ENCODE data around the gene KCNIP1. TPM values are rescaled to one million over a fixed set of nuclear protein-coding genes. Genes with fewer than 3 reads are reported as not detected.
A peak's percentile ranks its signal among the peaks of the same experiment; 100 is the strongest.

Gene KCNIP1
- total and polyA plus RNA-seq, 4 donors = 31.2 to 165 (median 111) TPM

- H3K4me3 ChIP-seq (ENCODE audit: low read depth, low read length) = no peak overlapping the region
- H3K4me1 ChIP-seq (ENCODE audit: control insufficient read depth, insufficient read depth, low read length) = peaks cover 45% of the 10 kb centered on the region
- peak in 1 of 6 donors; percentile 58 for DNase-seq (ENCODE audit: low read depth in 4 of 6, low spot score in 6 of 6)
- H3K27ac ChIP-seq (ENCODE audit: low read depth, low read length) = peak overlapping the region; percentile 76
- no peaks in the 10 kb centered on the region for H3K27me3 ChIP-seq (ENCODE audit: control insufficient read depth, insufficient read depth, low read length)
- H3K9me3 ChIP-seq (ENCODE audit: control insufficient read depth, insufficient read depth, low read length) = no peaks in the 10 kb centered on the region
- no peaks in the 10 kb centered on the region for H3K36me3 ChIP-seq (ENCODE audit: control insufficient read depth, insufficient read depth, low read length)
- 63% methylated on average over 7 of the region's 12 CpGs for WGBS (ENCODE audit: insufficient coverage)
Observed at GRCh38 chr5:170563824-170564567, 60.2 kb downstream of the KCNIP1 start.

DNA sequence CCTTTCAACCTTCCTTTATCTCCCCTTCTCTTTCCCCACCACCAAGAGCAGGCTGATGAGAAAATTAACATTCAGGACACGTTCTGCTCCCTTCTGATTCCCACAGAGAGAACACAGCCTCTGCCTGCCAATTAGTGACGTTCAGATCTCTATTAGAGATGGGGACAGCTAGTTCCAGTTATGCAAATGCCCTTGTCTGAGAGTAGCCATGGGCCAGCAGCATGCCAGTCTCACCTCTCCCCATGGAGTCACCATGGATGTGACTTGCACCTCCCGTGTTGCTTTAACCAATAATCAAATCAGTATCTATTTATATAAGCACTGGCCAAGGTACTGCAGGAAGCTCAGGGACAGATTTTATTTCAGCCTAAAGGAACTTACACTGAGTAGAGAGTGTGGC, 61.3 kb downstream of the KCNIP1 start:
- H3K27me3 ChIP-seq (ENCODE audit: control insufficient read depth, insufficient read depth, low read length) = no peaks in the 10 kb centered on the region
- 31% methylated on average over 3 of the region's 3 CpGs for WGBS (ENCODE audit: insufficient coverage)
- H3K9me3 ChIP-seq (ENCODE audit: control insufficient read depth, insufficient read depth, low read length) = no peaks in the 10 kb centered on the region
- peak overlapping the region; percentile 76 for H3K27ac ChIP-seq (ENCODE audit: low read depth, low read length)
- H3K4me1 ChIP-seq (ENCODE audit: control insufficient read depth, insufficient read depth, low read length) = peaks cover 46% of the 10 kb centered on the region
- no peak overlapping the region for H3K4me3 ChIP-seq (ENCODE audit: low read depth, low read length)
- DNase-seq (ENCODE audit: low read depth in 4 of 6, low spot score in 6 of 6) = peak; percentile 89 to 98 (median 94)
- H3K36me3 ChIP-seq (ENCODE audit: control insufficient read depth, insufficient read depth, low read length) = no peaks in the 10 kb centered on the region

DNA sequence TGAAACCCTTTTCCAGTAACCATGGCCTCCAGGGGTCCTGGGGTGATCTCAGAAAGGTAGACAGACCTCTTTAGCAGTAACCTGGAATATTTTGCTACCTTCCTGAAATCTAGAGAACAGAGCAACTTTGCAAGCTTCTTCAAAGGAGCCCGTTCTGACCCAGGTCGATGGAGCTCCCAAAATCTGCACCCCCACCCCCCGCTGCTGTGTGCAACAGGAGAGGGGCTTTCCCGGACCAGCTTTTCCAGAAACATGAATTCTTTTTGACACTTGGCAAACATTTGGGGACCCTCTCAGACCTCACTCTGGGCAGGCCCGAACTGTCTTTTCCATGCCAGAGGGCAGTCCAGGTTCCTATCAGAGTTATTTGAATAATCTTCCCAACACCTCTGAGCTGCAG, 65.3 kb downstream of the KCNIP1 start:
- Histone ChIP-seq H3K4me1 (ENCODE audit: control insufficient read depth, insufficient read depth, low read length) (peaks cover 45% of the 10 kb centered on the region), H3K27ac (ENCODE audit: low read depth, low read length) (no peak overlapping the region), H3K4me3 (ENCODE audit: low read depth, low read length) (no peak overlapping the region), H3K36me3 (ENCODE audit: control insufficient read depth, insufficient read depth, low read length) (no peaks in the 10 kb centered on the region), H3K27me3 (ENCODE audit: control insufficient read depth, insufficient read depth, low read length) (no peaks in the 10 kb centered on the region), H3K9me3 (ENCODE audit: control insufficient read depth, insufficient read depth, low read length) (no peaks in the 10 kb centered on the region)
- DNase-seq (ENCODE audit: low read depth in 4 of 6, low spot score in 6 of 6) = no peak
- WGBS (ENCODE audit: insufficient coverage) = 87% methylated on average over 5 of the region's 5 CpGs

GRCh38 chr5:170570476-170570875, 66.7 kb downstream of the KCNIP1 start:
- WGBS (ENCODE audit: insufficient coverage) = 13% methylated on average over 7 of the region's 8 CpGs
- peak in 1 of 6 donors; percentile 73 for DNase-seq (ENCODE audit: low read depth in 4 of 6, low spot score in 6 of 6)

DNA sequence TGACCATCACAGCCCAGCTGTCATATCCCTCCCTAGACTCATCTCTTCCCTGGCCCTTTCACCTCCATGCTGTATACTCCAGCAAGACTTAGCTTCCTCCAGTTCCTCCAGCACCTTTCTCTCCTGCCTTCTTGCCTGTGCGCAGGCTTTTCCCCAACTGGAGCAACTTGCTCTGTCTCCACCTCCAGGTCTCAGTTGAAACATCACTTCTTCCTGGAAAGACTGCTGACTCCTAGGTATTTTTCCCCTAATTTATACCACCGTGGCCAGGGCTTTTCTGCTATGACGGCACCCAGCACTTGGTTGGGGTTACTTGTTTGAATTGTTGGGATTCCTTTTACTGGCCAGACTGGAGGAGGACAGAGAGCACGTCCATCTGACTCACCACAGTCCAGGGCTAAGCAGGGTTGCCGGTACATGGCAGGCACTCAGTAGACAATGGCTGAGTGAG, 67.5 kb downstream of the KCNIP1 start:
- no peak overlapping the region for H3K4me3 ChIP-seq (ENCODE audit: low read depth, low read length)
- H3K27ac ChIP-seq (ENCODE audit: low read depth, low read length) = no peak overlapping the region
- H3K27me3 ChIP-seq (ENCODE audit: control insufficient read depth, insufficient read depth, low read length) = no peaks in the 10 kb centered on the region
- no peaks in the 10 kb centered on the region for H3K9me3 ChIP-seq (ENCODE audit: control insufficient read depth, insufficient read depth, low read length)
- H3K36me3 ChIP-seq (ENCODE audit: control insufficient read depth, insufficient read depth, low read length) = no peaks in the 10 kb centered on the region
- WGBS (ENCODE audit: insufficient coverage) = 63% methylated on average over 3 of the region's 5 CpGs
- H3K4me1 ChIP-seq (ENCODE audit: control insufficient read depth, insufficient read depth, low read length) = peaks cover 39% of the 10 kb centered on the region
- peak in 1 of 6 donors; percentile 60 for DNase-seq (ENCODE audit: low read depth in 4 of 6, low spot score in 6 of 6)

More at GRCh38 chr5:170570476-170570875, 66.7 kb downstream of the KCNIP1 start:
- H3K9me3 ChIP-seq (ENCODE audit: control insufficient read depth, insufficient read depth, low read length) = no peaks in the 10 kb centered on the region
- peaks cover 45% of the 10 kb centered on the region for H3K4me1 ChIP-seq (ENCODE audit: control insufficient read depth, insufficient read depth, low read length)
- no peak overlapping the region for H3K27ac ChIP-seq (ENCODE audit: low read depth, low read length)
- no peaks in the 10 kb centered on the region for H3K27me3 ChIP-seq (ENCODE audit: control insufficient read depth, insufficient read depth, low read length)
- no peaks in the 10 kb centered on the region for H3K36me3 ChIP-seq (ENCODE audit: control insufficient read depth, insufficient read depth, low read length)
- H3K4me3 ChIP-seq (ENCODE audit: low read depth, low read length) = no peak overlapping the region

- Histone ChIP-seq H3K9me3 (ENCODE audit: control insufficient read depth, insufficient read depth, low read length) (no peaks in the 10 kb centered on the region), H3K36me3 (ENCODE audit: control insufficient read depth, insufficient read depth, low read length) (no peaks in the 10 kb centered on the region), H3K4me1 (ENCODE audit: control insufficient read depth, insufficient read depth, low read length) (peaks cover 42% of the 10 kb centered on the region), H3K27me3 (ENCODE audit: control insufficient read depth, insufficient read depth, low read length) (no peaks in the 10 kb centered on the region), H3K27ac (ENCODE audit: low read depth, low read length) (peak overlapping the region; percentile 1), H3K4me3 (ENCODE audit: low read depth, low read length) (no peak overlapping the region)
- WGBS (ENCODE audit: insufficient coverage) = 46% methylated on average over 12 of the region's 16 CpGs
- peak in 1 of 6 donors; percentile 65 for DNase-seq (ENCODE audit: low read depth in 4 of 6, low spot score in 6 of 6)
Observed at GRCh38 chr5:170571875-170572852, 68.3 kb downstream of the KCNIP1 start.

DNA sequence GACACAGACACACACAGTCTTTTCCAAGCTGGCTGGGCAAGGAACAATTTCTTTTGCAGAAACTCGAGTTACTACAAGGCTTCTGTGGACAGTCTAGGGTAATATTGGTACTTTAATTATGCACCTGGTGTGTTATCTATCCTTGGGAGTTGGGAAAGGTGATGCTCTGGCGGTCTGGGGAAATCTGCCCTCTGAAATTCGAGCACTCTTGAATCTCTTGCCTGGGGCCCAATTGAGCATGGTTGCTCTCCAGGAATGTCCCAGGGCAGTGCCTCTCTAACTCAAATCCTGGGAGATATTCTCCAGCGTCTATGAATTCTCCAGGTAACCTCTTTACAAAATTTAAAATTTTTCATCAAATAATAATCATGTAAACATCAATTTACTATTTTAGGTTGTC, 69.3 kb downstream of the KCNIP1 start:
- Histone ChIP-seq H3K36me3 (ENCODE audit: control insufficient read depth, insufficient read depth, low read length) (no peaks in the 10 kb centered on the region), H3K27me3 (ENCODE audit: control insufficient read depth, insufficient read depth, low read length) (no peaks in the 10 kb centered on the region), H3K4me1 (ENCODE audit: control insufficient read depth, insufficient read depth, low read length) (peaks cover 42% of the 10 kb centered on the region), H3K27ac (ENCODE audit: low read depth, low read length) (no peak overlapping the region), H3K4me3 (ENCODE audit: low read depth, low read length) (no peak overlapping the region), H3K9me3 (ENCODE audit: control insufficient read depth, insufficient read depth, low read length) (no peaks in the 10 kb centered on the region)
- no peak for DNase-seq (ENCODE audit: low read depth in 4 of 6, low spot score in 6 of 6)
- WGBS (ENCODE audit: insufficient coverage) = 57% methylated on average over 3 of the region's 4 CpGs

DNA sequence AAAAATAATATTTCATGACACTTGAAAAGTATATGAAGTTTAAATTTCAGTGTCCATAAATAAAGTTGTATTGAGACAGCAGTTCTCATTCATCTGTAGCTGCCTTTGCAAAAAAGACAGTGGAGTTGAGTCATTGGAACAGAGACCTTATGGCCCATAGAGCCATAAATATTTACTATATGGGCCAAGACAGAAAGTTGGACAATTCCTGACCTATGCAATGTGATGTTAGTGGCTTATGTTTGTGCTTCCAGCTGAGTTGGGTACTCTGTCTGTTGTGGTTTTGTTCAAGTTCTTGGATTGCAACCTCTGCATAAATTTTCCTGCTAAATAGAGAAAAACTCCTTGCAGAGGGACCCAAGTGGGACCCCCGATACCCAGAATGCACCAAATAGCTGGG, 69.8 kb downstream of the KCNIP1 start:
- Histone ChIP-seq H3K4me3 (ENCODE audit: low read depth, low read length) (no peak overlapping the region), H3K27ac (ENCODE audit: low read depth, low read length) (no peak overlapping the region), H3K36me3 (ENCODE audit: control insufficient read depth, insufficient read depth, low read length) (no peaks in the 10 kb centered on the region), H3K4me1 (ENCODE audit: control insufficient read depth, insufficient read depth, low read length) (peaks cover 42% of the 10 kb centered on the region), H3K27me3 (ENCODE audit: control insufficient read depth, insufficient read depth, low read length) (no peaks in the 10 kb centered on the region), H3K9me3 (ENCODE audit: control insufficient read depth, insufficient read depth, low read length) (no peaks in the 10 kb centered on the region)
- no peak for DNase-seq (ENCODE audit: low read depth in 4 of 6, low spot score in 6 of 6)
- WGBS (ENCODE audit: insufficient coverage) = no CpG with 5 or more reads among the region's 1 CpG

GRCh38 chr5:170576602-170577535, 73.0 kb downstream of the KCNIP1 start:
- WGBS (ENCODE audit: insufficient coverage) = 55% methylated on average over 7 of the region's 11 CpGs
- Histone ChIP-seq H3K36me3 (ENCODE audit: control insufficient read depth, insufficient read depth, low read length) (no peaks in the 10 kb centered on the region), H3K4me1 (ENCODE audit: control insufficient read depth, insufficient read depth, low read length) (peaks cover 25% of the 10 kb centered on the region), H3K9me3 (ENCODE audit: control insufficient read depth, insufficient read depth, low read length) (no peaks in the 10 kb centered on the region), H3K27ac (ENCODE audit: low read depth, low read length) (peak overlapping the region; percentile 29), H3K4me3 (ENCODE audit: low read depth, low read length) (no peak overlapping the region), H3K27me3 (ENCODE audit: control insufficient read depth, insufficient read depth, low read length) (no peaks in the 10 kb centered on the region)
- DNase-seq (ENCODE audit: low read depth in 4 of 6, low spot score in 6 of 6) = peak in 2 of 6 donors; percentile 81 to 91
